ENCODE results near the gene MAN1A1.

- TF ChIP-seq CTCF (IDR thresholded peaks at IDR 0.05; ENCODE audit: insufficient read depth, low read length, poor library complexity, severe bottlenecking) (no peak), EZH2phosphoT487 (conservative IDR thresholded peaks at IDR 0.05; ENCODE audit: low read length) (no peak)
Observed at GRCh38 chr6:119192200-119192599, 157.4 kb downstream of the MAN1A1 start.

Measured in SU-DHL-6 (cell line).